HG03045 (cell line): ENCODE results near the gene B4GAT1.
A peak's percentile ranks its signal among the peaks of the same experiment; 100 is the strongest.
"Not testable (repeated sequence)": the region's sequence is repeated elsewhere in the genome, so short reads cannot be mapped to it uniquely, and the experiment has no call there.

Experiments
- ATAC-seq: cut with Tn5 transposase; IDR thresholded peaks from one replicate; pipeline ENCODE4 v1.9.1; 2021; ENCODE audit warnings: mild to moderate bottlenecking, moderate library complexity; ENCODE audit not compliant: unreplicated experiment

The B4GAT1 gene

DNA sequence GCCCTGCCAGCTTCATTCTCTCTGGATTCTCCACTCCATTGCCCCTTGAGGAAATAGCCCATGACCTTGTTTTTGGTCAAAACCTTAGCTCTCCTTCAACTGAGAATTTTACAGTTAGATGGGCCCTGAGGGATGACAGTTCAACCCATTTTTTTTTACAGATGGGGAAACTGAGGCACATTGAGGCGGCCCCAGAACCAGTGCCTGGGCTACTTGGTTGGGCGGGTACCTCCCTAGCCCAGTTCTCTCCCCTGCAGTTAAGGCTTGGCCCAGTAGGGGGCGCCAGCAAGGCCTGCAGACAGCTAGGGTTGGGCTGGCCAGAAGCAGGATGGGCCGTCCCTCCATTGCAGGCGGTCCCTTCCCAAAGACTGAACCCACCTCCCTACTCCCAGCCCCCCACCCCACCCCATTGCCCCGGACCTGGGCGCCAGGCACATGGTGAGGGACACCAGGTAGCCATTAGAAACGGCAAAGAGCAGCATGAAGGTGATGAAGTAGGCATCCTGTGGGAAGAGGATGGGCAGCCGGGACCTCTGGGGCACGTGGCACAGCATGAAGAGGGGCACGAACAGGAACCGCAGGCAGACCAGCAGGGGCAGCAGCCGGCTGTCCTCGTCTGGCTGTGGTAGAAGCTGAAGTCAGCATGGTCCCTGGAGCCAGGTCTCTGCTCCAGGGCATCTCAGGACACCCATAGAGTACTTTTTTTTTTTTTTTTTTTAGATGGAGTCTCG lies 16.5 kb upstream of the B4GAT1 start:
- ATAC-seq = no peak

DNA sequence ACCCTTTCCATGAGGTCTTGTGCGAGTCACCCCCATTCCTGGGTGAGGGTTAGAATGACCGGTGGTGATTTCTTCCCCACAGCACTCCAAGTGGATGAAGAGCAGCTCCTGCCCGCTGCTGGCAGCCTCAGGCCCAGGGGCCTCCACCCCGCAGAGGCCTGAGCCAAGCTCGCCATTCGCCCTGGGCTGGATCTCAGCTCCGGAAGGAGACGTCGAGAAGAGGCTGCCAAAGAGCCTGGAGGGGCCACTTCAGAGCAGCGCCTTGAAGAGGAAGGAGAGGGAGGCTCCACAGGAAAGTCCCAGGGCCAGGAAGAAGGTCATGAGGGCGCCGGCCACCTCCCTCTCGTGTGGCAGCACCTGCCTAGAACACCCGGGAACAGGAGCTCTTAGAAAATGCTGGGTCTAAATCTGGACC lies 15.8 kb upstream of the B4GAT1 start:
- ATAC-seq = no peak

DNA sequence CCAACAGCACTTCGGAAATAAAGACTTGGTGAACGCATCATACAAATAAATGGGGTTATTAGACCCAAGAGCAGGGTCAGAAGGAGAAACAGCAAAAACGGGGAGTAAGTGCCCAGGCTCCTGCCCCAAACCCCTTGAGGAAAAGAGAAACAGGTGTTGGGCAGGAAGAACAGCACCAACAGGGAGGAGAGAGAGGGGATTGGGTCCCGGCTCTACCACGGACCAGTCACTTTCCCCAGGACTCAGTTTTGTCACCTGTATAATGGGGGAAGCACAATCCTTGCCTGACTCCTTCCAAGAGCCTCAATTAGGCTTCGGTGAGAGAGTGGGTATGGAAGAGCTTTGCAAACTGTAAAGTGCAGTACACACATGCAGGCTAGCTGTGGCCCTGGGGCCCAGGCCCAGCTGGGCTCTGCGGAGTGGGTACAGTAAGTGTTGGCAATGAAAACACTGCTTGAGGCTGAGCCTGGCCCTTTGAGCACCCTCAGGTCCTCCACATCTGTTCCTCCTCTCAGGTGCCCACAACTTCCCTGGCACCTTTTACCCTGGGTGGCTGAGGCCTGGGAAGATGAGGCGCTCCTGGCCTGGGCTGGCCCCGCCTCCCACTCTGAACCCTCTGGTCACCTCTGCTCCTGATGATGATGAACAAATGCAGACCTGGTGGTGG lies 15.2 kb upstream of the B4GAT1 start:
- no peak for ATAC-seq

DNA sequence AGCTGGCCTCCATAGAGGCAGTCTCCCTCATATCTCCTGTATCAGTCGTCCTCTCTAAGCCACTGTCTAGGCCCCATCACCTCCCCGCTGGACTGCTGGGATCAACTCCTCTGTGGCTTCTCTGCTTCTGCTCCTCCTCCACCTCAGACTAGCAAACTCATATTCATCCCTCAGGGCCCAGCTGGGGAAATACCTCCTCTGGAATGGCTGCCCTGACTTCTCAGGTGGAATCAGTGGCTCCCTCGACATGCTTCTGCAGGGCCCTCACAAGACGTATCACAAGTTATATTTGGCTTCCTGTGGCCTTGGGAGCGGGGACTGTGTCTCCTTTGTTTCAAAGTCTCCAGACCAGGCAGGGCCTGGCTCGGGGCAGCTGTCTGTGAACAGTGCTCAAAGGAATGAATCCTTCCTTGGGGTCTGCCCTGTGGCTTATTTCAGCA lies 14.1 kb upstream of the B4GAT1 start:
- ATAC-seq = no peak

DNA sequence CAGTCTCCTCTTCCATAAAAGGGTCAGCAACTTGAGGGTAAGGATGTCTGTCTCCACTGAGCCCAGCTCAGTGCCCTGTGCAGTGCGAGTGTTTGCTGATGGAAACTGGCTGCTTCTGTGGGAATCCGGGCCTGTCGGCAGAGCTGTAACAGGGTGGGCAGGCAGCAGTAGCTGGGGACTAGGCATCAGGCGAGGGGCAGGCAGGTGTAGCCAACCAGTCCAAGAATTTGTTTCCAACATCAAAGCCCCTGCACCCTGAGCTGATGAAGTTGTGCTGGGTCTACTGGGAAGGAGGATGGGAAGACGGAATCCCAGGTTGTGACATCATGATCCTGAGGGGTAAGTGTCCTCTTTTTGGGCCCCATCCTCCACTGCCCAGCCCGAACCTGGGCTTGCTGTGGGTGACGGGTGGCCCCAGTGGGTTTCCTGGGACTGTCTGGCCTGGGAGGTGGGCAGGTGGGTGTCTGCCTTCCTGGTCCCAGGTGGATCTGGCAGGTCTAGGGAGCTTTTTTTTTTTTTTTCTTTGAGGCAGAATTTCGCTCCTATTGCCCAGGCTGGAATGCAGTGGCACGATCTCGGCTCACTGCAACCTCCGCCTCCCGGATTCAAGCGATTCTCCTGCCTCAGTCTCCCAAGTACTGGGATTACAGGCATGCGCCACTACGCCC lies 13.1 kb upstream of the B4GAT1 start:
- ATAC-seq = no peak

DNA sequence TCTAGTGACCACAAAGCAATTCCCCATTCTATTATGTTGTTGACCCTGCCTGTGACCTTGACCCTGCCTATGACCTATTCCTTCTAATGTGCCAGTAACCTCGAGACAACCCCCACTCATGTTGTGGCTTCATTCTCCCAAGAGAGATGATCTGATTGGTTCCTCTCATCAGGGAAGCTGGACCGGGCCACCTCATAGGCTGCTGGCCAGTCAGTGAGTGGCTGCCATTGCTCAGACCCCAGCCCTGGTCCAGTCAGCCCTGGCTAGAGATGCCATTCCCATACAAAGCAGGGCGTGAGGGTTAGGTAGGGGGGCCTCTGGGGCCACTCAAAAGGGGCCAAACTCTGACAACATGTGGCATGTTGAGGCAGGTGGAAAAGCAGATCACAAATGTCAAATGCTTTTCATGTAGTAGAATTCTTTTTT lies 12.2 kb upstream of the B4GAT1 start:
- ATAC-seq = no peak

DNA sequence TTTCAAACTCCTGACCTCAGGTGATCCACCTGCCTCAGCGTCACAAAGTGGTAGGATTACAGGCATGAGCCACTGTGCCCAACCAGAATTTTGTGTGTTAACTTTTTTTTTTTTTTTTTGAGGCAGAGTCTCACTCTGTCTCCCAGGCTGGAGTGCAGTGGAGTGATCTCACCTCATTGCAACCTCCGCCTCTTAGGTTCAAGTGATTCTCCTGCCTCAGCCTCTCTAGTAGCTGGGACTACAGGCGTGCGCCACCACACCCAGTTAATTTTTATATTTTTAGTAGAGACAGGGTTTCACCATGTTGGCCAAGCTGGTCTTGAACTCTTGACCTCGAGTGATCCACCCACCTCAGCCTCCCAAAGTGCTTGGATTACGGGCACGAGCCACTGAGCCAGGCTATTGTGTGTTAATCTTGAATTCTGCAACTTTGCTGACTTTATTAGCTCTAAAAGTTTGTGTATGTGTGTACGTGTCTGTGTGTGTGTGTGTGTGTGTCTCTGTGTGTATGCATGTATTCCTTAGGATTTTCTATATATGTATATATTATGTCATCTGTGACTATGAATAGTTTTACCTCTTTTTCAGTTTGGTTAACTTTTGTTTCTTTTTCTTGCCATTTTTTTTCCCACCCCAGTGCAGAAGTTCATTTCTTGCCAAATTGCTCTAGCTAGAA lies 3.3 kb upstream of the B4GAT1 start:
- not testable (repeated sequence) for ATAC-seq

DNA sequence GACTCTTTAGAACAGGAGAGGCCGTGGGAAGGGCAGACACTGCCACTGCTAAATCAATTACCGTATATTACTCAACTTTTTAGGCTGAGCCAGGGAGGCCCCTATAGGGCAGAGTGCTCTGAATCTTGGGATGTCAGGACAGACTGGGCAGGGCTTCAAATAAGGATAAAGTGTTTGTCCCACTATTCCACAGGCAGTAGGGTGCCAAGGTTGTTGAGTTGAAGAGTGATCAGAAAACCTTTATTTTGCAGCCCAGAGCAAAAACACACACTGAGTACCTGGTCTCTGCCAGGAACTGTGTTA lies 1.6 kb upstream of the B4GAT1 start:
- ATAC-seq = no peak

DNA sequence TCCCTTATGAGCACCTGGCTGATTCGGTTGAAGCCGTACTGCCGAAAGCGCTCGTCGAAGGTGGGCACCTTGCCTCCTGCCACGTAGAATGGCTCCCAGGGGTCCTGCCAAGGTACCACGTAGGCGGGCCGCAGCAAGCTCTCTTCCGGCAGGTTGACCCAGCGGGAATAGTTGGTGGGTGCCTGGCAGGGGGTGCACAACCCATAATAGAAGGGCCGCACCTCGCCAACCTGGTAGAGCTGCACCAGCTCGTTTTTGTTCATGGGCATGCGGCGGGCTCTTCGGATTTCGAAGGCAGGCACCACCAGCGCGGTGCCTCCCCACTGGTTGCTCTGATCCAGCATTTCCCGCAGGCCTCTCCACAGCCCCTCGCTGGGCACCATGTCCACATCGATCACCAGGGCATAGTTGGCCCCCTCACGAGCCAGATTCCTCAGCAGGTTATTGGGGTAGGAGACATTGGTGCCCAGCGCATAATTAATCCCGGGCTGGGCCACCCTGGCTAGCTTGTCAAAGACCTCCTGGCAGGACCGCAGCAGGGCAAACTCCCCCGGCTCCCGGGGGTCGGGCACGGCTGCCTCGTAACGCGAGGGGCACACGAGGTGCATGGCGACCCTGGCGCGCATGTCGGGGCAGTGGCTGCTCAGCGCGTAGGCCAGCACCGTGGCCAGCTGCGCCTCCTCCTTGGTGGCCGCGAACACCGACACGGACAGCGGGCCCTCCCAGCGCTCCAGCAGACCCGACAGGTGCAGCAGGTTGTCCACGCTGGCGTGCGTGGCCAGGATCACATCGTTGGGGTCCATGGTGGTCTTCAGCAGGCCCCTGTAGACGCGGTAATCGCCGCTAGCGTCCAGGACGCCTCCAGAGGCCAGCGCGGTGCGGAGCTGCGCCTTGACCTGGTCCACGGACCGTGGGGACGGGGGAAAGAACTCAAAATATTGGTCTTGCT lies 679 bp downstream of the B4GAT1 start:
- no peak for ATAC-seq

DNA sequence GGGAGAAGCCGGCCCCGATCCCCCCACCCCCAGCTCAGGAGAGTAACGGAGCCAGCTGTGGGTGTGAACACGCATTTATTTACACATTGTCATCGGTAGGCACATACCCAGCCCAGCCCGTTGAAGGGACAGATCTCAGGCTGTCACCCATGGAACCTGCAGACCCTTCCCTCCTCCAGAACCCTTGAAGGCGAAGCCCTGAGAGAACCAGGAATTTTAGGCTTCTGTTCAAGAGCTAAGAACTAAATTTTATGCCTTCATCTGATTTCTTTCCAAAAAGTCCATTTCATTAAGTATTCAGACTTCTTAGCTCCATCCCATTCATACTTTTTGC lies 2.1 kb downstream of the B4GAT1 start:
- ATAC-seq = peak; percentile 11

DNA sequence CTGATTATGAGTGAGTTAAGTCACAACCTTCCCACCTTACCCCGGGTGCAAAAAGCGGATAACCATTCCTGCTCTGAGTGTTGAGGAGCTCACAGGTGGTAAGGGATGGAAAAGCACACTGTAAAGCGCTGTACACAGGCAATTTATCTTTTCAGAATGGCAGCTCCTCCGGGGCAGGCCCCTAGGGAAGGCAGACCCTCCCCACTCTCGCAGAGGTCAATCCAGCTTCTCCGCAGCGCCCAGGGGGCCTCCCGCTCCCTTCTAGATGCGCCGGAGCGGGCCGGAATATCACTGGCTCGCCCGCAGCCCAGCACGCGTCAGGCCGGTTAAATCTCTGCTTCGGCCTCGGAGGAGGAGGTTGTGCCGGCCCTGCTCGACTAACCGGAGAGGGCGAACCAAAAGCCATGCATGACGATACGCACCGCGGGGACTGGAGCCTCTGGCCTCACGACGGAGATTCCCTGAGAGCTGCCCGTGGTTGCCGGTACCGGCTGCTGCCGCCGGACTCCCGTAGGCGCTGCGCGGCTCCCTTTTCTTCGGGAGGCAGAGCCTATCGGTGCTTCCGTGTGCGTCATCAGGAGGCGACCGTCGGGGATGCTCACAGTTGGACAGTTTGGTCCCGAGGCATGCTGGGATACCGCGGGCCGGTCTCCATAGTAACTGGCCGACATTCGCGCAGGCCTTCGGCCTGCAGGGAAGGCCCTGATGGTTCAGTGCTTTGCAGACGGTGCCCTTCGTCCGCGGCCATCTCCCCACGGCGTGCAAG lies 2.7 kb downstream of the B4GAT1 start, which contains the start of gene BRMS1:
TSS of gene BRMS1 (minus strand) at position 555 of the 766 bp plus-strand sequence. CDS start 2,870 bp downstream, outside the sequence.
- ATAC-seq = peak; percentile 72

DNA sequence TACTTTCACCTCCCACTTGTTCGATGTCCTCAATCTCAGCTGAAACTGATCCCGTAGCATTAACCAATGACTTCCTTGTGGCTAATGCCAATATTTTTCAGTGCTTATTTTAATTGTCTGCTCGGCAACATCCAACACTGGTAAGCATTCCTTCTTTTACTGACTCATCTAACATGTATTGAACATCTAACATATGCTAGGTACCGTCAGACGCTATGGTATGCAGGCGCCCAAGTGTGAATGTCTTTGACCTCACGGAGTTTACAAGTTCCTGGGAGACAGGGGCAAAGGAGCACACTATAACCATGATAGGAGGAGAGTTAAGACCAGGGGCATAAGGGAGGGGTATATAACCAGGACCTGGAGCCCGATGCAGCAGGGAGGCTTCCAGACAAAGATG lies 4.3 kb downstream of the B4GAT1 start:
- ATAC-seq = no peak

DNA sequence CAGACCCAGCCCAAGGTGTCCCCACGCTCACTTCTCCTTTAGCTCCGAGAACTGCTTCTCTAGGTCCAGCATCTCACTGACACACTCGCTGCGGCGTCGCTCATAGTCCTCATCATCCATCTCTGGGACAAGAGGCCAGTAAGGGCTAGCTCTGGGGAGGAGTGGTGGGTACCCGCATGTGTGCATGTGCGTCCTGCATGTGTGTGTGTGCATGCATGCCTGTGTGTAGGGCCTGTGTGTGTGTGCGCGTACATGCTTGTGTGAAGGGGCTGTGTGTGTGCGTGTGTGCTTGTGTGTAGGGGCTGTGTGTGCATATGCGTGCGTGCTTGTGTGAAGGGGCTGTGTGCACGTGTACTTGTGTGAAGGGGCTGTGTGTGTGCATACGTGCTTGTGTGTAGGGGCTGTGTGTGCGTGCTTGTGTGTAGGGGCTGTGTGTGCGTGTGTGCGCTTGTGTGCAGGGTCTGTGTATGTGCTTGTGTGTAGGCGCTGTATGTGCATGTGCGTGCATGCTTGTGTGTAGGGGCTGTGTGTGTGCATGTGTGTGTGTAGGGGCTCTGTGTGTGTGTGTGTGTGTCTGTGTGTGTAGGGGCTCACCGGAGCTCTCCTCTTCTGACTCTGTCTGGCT lies 5.8 kb downstream of the B4GAT1 start:
- ATAC-seq = no peak

DNA sequence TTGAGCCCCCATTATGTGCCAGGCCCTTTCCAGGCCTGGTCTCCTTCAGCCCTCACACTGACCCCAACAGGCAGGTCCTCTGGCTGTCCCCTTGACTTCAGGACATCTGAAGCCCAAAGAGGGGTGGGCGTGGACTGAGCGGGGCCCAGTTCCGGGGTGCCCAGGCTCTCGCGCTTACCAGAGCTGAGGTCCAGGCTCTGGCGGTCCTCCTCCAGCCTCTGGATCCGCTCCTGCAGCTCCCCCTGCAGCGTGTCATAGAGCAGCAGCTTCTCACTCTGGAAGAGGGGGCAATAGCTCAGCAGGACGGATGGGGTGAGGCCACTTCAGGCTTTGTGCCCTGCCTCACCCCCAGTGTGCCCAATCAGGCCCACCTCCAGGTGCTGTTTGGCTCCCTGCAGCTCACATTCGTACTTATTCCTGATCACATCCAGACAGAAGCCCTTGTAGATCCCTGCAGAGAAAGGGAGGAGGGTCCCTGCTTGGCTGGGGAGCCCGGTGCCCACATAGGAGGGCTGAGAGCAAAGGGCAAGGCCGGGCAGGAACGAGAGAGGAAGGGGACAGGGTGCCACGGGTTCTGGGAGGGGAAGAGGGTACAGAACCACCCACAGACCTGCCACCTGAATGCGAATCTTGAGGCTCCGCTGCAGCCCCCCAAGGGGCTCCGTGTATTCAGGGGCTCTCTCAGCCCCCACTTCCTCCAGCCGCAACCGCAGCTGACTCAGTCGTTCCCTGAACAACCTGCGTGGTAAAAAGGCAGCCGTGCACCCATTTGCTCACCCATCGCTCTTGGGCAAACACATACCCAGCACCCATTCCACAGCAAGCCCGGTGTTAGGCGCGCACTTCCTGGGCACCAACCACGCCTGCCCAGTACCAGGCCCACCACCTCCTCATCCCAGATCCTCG lies 6.6 kb downstream of the B4GAT1 start:
- no peak for ATAC-seq

DNA sequence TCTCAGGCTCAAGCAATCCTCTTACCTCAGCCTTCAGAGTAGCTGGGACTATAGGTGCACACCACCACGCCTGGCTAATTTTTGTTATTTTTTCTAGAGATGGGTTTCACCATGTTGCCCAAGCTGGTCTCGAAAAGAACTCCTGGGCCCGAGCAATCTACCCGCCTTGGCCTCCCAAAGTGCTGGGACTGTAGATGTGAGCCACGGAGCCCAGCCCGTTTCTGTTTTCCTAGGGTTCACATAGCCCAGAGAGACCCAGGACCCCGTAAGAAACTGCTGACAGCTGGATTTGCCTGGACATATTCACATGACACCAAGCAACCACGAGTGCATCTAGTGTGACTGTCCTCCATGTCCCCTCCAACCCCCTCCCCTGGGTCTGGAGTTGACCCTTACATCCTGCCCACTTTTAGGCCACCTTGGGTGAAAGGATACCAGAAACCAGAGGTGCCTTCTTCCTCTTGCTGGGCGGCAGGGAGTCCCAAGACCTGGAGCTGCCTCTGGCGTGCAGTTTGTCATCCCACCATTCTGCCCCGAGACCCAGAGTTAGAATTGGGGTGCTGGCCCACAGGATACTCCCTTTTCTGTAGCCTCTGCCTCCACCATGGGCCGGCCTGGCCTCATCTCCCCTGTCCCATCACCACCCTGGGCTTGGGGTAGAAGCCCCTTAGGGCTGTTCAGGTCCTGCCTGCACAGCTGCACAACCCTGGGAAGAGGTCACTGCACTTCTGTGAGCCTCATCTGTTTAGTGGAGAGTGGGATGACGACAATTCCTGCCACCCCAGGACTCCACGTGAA lies 7.5 kb downstream of the B4GAT1 start:
- ATAC-seq = no peak

DNA sequence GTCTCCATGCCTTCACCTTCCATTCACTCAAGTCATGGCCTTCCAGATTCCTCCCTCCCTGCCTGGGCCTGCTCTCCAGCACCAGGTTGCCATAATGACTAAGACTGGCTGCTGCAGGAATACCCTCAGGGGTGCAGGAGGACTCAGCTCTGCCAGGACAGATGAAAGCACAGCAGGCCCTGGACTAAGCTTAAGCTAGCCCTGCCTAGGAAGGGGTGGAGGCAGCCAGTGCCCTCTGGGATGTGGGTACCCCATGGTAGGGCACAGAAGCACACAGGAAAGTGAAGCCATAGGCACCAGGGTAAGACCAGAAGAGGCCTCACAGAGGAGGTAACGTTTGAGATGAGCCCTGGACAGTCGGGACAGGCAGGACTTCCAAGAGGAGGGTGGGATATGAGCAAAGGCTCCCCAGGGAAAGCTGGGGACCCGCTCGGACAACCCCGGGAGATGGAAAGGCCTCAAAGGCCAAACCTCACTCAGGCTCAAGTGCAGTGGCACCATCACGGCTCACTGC lies 8.2 kb downstream of the B4GAT1 start:
- ATAC-seq = no peak
